ENCODE results near the gene CYP24A1. TPM values are rescaled to one million over a fixed set of nuclear protein-coding genes. Genes with fewer than 3 reads are reported as not detected.

Gene CYP24A1
- total and polyA plus RNA-seq, 8 donors = 0.64 to 3.4 TPM; not detected in 6

GRCh38 chr20:54160065-54161007 is 13.4 kb downstream of the CYP24A1 start:
- Histone ChIP-seq H3K36me3 (no peaks in the 10 kb centered on the region), H3K4me1 (no peaks in the 10 kb centered on the region), H3K27me3 (peaks cover 0 to 47% of the 10 kb centered on the region in 2 donors), H3K4me3 (no peak overlapping the region), H3K9me3 (no peaks in the 10 kb centered on the region), H3K27ac (no peak overlapping the region)
- DNase-seq (no peak), ATAC-seq (no peak)
- no peak for TF ChIP-seq CTCF (IDR thresholded peaks at IDR 0.05)
- intact Hi-C loops (cut with DNase I) = no loop called here

GRCh38 chr20:54158856-54159418 is 14.8 kb downstream of the CYP24A1 start:
- Histone ChIP-seq H3K36me3 (no peaks in the 10 kb centered on the region), H3K4me3 (no peak overlapping the region), H3K27ac (no peak overlapping the region), H3K9me3 (no peaks in the 10 kb centered on the region), H3K4me1 (no peaks in the 10 kb centered on the region), H3K27me3 (peaks cover 0 to 36% of the 10 kb centered on the region in 2 donors)
- no peak for ATAC-seq
- no peak for DNase-seq
- intact Hi-C loops (cut with DNase I) = no loop called here
- no peak for TF ChIP-seq CTCF (IDR thresholded peaks at IDR 0.05)

- TF ChIP-seq CTCF (IDR thresholded peaks at IDR 0.05) = no peak
- DNase-seq (no peak), ATAC-seq (no peak)
- intact Hi-C loops (cut with DNase I) = no loop called here
- Histone ChIP-seq H3K9me3 (no peaks in the 10 kb centered on the region), H3K27me3 (peaks cover 0 to 29% of the 10 kb centered on the region in 2 donors), H3K4me1 (no peaks in the 10 kb centered on the region), H3K27ac (no peak overlapping the region), H3K36me3 (no peaks in the 10 kb centered on the region), H3K4me3 (no peak overlapping the region)
Measured at GRCh38 chr20:54158226-54158625, 15.6 kb downstream of the CYP24A1 start.

GRCh38 chr20:54156981-54157835 is 16.6 kb downstream of the CYP24A1 start:
- TF ChIP-seq CTCF (IDR thresholded peaks at IDR 0.05) = no peak
- no peaks in the 10 kb centered on the region for H3K9me3 ChIP-seq
- DNase-seq = no peak
- intact Hi-C loops (cut with DNase I) = no loop called here
- peaks cover 0 to 20% of the 10 kb centered on the region in 2 donors for H3K27me3 ChIP-seq
- no peak overlapping the region for H3K4me3 ChIP-seq
- no peak for ATAC-seq
- no peaks in the 10 kb centered on the region for H3K4me1 ChIP-seq
- H3K27ac ChIP-seq = no peak overlapping the region
- no peaks in the 10 kb centered on the region for H3K36me3 ChIP-seq
